ENCODE data around the gene PRKG1. TPM values are rescaled to one million over a fixed set of nuclear protein-coding genes. Genes with fewer than 3 reads are reported as not detected.

PRKG1 gene
- total and polyA plus RNA-seq, 2 donors (not counting 1 experiment from before 2014, with no cell fraction given): not detected

GRCh38 chr10:51112013-51112412, 37.7 kb downstream of the PRKG1 start:
- TF ChIP-seq EZH2 (IDR thresholded peaks at IDR 0.05; ENCODE audit: borderline replicate concordance, insufficient read depth, low read depth, low read length, poor library complexity, severe bottlenecking): no peak
- no peak for TF ChIP-seq CTCF (IDR thresholded peaks at IDR 0.05)
- H3K27ac Mint-ChIP-seq: no peak overlapping the region

DNA sequence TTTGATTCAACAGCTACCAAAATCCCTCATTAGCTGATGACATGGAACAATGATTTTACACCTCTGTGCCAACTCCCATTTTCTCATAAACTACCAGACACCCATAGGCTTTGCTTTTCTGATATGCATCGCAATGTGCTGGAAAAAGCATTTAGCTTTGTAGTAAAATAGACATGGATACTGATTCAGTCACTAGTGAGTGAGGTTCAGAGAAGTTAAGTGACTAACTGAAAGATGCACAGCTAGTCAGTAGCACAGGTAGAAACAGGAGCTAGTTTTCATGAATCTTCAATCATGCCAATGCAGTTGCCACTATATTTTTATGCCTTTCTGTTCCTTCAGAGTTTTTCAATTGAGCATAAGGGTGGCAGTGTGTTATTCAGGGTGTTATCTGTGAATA, 38.7 kb downstream of the PRKG1 start:
- Histone ChIP-seq H3K36me3 (replicated peaks in 1 of 2; ENCODE audit: control extremely low read depth in 1 of 2, control insufficient read depth in 1 of 2, extremely low read depth in 1 of 2, insufficient read depth in 2 of 2, low read length in 1 of 2) (no peaks in the 10 kb centered on the region), H2AFZ (ENCODE audit: insufficient read depth, low read depth, low read length, poor library complexity, severe bottlenecking) (no peak overlapping the region), H4K20me1 (ENCODE audit: control insufficient read depth, insufficient read depth, low read length, poor library complexity, severe bottlenecking) (no peaks in the 10 kb centered on the region), H3K27me3 (replicated peaks in 1 of 4; ENCODE audit: control extremely low read depth in 1 of 4, control insufficient read depth in 3 of 4, insufficient read depth in 4 of 4, low read length in 3 of 4) (no peaks in the 10 kb centered on the region), H3K9ac (ENCODE audit: low read length) (no peak overlapping the region), H3K79me2 (ENCODE audit: control insufficient read depth, insufficient read depth, low read length) (no peaks in the 10 kb centered on the region), H3K4me2 (replicated peaks; ENCODE audit: low read depth, low read length, poor library complexity, severe bottlenecking) (no peak overlapping the region), H3K4me3 (ENCODE audit: control extremely low read depth in 1 of 5, extremely low read depth in 1 of 5, insufficient read depth in 1 of 5, low read depth in 2 of 5, low read length in 4 of 5) (no peak overlapping the region), H3K9me3 (ENCODE audit: control extremely low read depth in 1 of 3, control insufficient read depth in 2 of 3, insufficient read depth in 1 of 3, low read length in 2 of 3) (no peaks in the 10 kb centered on the region), H3K4me1 (ENCODE audit: control insufficient read depth in 2 of 2, insufficient read depth in 2 of 2, low read length in 2 of 2) (no peaks in the 10 kb centered on the region), H3K27ac (ENCODE audit: low read length in 2 of 2) (no peak overlapping the region)
- WGBS (ENCODE audit: insufficient coverage): no CpG with 5 or more reads among the region's 1 CpG
- H3K9me3 Mint-ChIP-seq (ENCODE audit: insufficient read depth): no peaks in the 10 kb centered on the region
- intact Hi-C loops (cut with micrococcal nuclease): no loop called here
- H3K27me3 Mint-ChIP-seq: no peaks in the 10 kb centered on the region
- TF ChIP-seq EZH2 (IDR thresholded peaks at IDR 0.05; ENCODE audit: borderline replicate concordance, insufficient read depth, low read depth, low read length, poor library complexity, severe bottlenecking): no peak
- TF ChIP-seq CTCF (IDR thresholded peaks at IDR 0.05): no peak
- CTCF ChIA-PET: no interaction called here
- no peaks in the 10 kb centered on the region for H3K4me1 Mint-ChIP-seq
- no peak for ATAC-seq (ENCODE audit: low read depth)
- DNase-seq: no peak
- POLR2A ChIA-PET: no interaction called here
- no peak overlapping the region for H3K27ac Mint-ChIP-seq
- no peak overlapping the region for H3K4me3 Mint-ChIP-seq

More at GRCh38 chr10:51112013-51112412, 37.7 kb downstream of the PRKG1 start:
- intact Hi-C loops (cut with micrococcal nuclease): no loop called here
- ATAC-seq (ENCODE audit: low read depth) (no peak), DNase-seq (no peak)
- Mint-ChIP-seq H3K4me1 (no peaks in the 10 kb centered on the region), H3K9me3 (ENCODE audit: insufficient read depth) (no peaks in the 10 kb centered on the region), H3K4me3 (no peak overlapping the region), H3K27me3 (peaks cover 2% of the 10 kb centered on the region)
- Histone ChIP-seq H3K27me3 (replicated peaks in 1 of 4; ENCODE audit: control extremely low read depth in 1 of 4, control insufficient read depth in 3 of 4, insufficient read depth in 4 of 4, low read length in 3 of 4) (no peaks in the 10 kb centered on the region), H3K9ac (ENCODE audit: low read length) (no peak overlapping the region), H2AFZ (ENCODE audit: insufficient read depth, low read depth, low read length, poor library complexity, severe bottlenecking) (no peak overlapping the region), H3K4me3 (ENCODE audit: control extremely low read depth in 1 of 5, extremely low read depth in 1 of 5, insufficient read depth in 1 of 5, low read depth in 2 of 5, low read length in 4 of 5) (no peak overlapping the region), H4K20me1 (ENCODE audit: control insufficient read depth, insufficient read depth, low read length, poor library complexity, severe bottlenecking) (no peaks in the 10 kb centered on the region), H3K9me3 (ENCODE audit: control extremely low read depth in 1 of 3, control insufficient read depth in 2 of 3, insufficient read depth in 1 of 3, low read length in 2 of 3) (no peaks in the 10 kb centered on the region), H3K27ac (ENCODE audit: low read length in 2 of 2) (no peak overlapping the region), H3K79me2 (ENCODE audit: control insufficient read depth, insufficient read depth, low read length) (no peaks in the 10 kb centered on the region), H3K4me2 (replicated peaks; ENCODE audit: low read depth, low read length, poor library complexity, severe bottlenecking) (no peak overlapping the region), H3K4me1 (ENCODE audit: control insufficient read depth in 2 of 2, insufficient read depth in 2 of 2, low read length in 2 of 2) (no peaks in the 10 kb centered on the region), H3K36me3 (replicated peaks in 1 of 2; ENCODE audit: control extremely low read depth in 1 of 2, control insufficient read depth in 1 of 2, extremely low read depth in 1 of 2, insufficient read depth in 2 of 2, low read length in 1 of 2) (no peaks in the 10 kb centered on the region)
- ChIA-PET POLR2A (no interaction called here), CTCF (no interaction called here)
- WGBS (ENCODE audit: insufficient coverage): no CpG with 5 or more reads among the region's 4 CpGs

Data from B cell (primary cell).